SK-N-SH (cell line): Measurements from ENCODE around the gene VWF. TPM values are rescaled to one million over a fixed set of nuclear protein-coding genes. Genes with fewer than 3 reads are reported as not detected.

Experiments
- CTCF ChIA-PET: fragments of 300-600, 350-600 bp; formaldehyde crosslinking; extraction: SDS; loops from one replicate; lab custom pipeline; 2021; lab: Yijun Ruan, JAX
- POLR2A ChIA-PET: fragments of 350-600 bp; sonication (Branson Sonifier 250); formaldehyde crosslinking; extraction: SDS; loops from one replicate; lab custom pipeline; 2020; ENCODE audit warnings: antibody characterized with exemption, inconsistent platforms; lab: Yijun Ruan, JAX
- DNase-seq: peaks from one replicate; pipeline ENCODE4 v3.0.0; 2012
- H2AFZ ChIP-seq: fragments of 200-600 bp; sonication (generic); 2 replicates; pipeline ENCODE4 v1.8.1; 2016; ENCODE audit warnings: antibody characterized with exemption, mild to moderate bottlenecking, low read depth
- H3F3A ChIP-seq: fragments of 200-600 bp; sonication (generic); replicated peaks from 2 replicates; pipeline ENCODE3; 2016; ENCODE audit warnings: antibody characterized with exemption, mild to moderate bottlenecking; ENCODE audit not compliant: insufficient read depth
- H3K27ac ChIP-seq, 2 experiments: fragments of 200-500 bp in 1 of 2; fragments of 200-600 bp in 1 of 2; sonication (Bioruptor generic) in 1 of 2; sonication (generic), shearing (Covaris generic) in 1 of 2; 2 replicates each; pipeline versions ENCODE4 v1.5.1 to v1.6.1; 2014 to 2016; ENCODE audit warnings: low read depth in 2 of 2, inconsistent platforms in 1 of 2, low read length in 1 of 2, mild to moderate bottlenecking in 1 of 2, mixed read lengths in 1 of 2
- H3K27me3 ChIP-seq: fragments of 200-600 bp; sonication (generic), shearing (Covaris generic); 2 replicates; pipeline ENCODE4 v1.6.1; 2016; ENCODE audit warnings: mixed run types; ENCODE audit not compliant: insufficient read depth
- H3K36me3 ChIP-seq, 2 experiments: fragments of 200-500 bp in 1 of 2; fragments of 200-600 bp in 1 of 2; sonication (Bioruptor generic) in 1 of 2; sonication (generic) in 1 of 2; replicated peaks in 1 of 2; 2 replicates each; pipeline versions ENCODE3 to v1.5.1; 2014 to 2016; ENCODE audit warnings: low read length in 1 of 2, mild to moderate bottlenecking in 1 of 2; ENCODE audit not compliant: insufficient read depth in 2 of 2, control insufficient read depth in 1 of 2
- H3K4me1 ChIP-seq, 2 experiments: fragments of 200-500 bp in 1 of 2; fragments of 200-600 bp in 1 of 2; sonication (Bioruptor generic) in 1 of 2; sonication (generic), shearing (Covaris generic) in 1 of 2; 2 replicates each; pipeline versions ENCODE4 v1.5.1 to v1.6.1; 2014 to 2016; ENCODE audit warnings: low read depth in 1 of 2, low read length in 1 of 2, mixed run types in 1 of 2; ENCODE audit not compliant: insufficient read depth in 2 of 2, control insufficient read depth in 1 of 2
- H3K4me2 ChIP-seq: fragments of 200-600 bp; sonication (generic), shearing (Covaris generic); 2 replicates; pipeline ENCODE4 v1.6.1; 2017; ENCODE audit warnings: mixed run types
- H3K4me3 ChIP-seq, 2 experiments: fragments of 200-500 bp in 1 of 2; fragments of 200-600 bp in 1 of 2; sonication (Bioruptor generic) in 1 of 2; sonication (generic), shearing (Covaris generic) in 1 of 2; 2 replicates each; pipeline versions ENCODE4 v1.5.1 to v1.8.1; 2014 to 2016; ENCODE audit warnings: low read depth in 2 of 2, inconsistent platforms in 1 of 2, low read length in 1 of 2, mild to moderate bottlenecking in 1 of 2, mixed read lengths in 1 of 2, moderate library complexity in 1 of 2
- H3K79me2 ChIP-seq: fragments of 200-600 bp; sonication (generic); 2 replicates; pipeline ENCODE4 v1.8.1; 2017; ENCODE audit warnings: mild to moderate bottlenecking; ENCODE audit not compliant: insufficient read depth
- H3K9ac ChIP-seq: fragments of 200-600 bp; sonication (generic); 2 replicates; pipeline ENCODE4 v1.6.1; 2017; ENCODE audit warnings: mixed run types
- H3K9me2 ChIP-seq: fragments of 200-600 bp; sonication (generic); 2 replicates; pipeline ENCODE4 v1.6.1; 2017; ENCODE audit warnings: mixed run types
- H3K9me3 ChIP-seq: fragments of 200-600 bp; sonication (generic); 2 replicates; pipeline ENCODE4 v1.6.1; 2017; ENCODE audit warnings: mixed run types, mild to moderate bottlenecking, moderate library complexity
- H4K20me1 ChIP-seq: fragments of 200-600 bp; sonication (generic); 2 replicates; pipeline ENCODE4 v1.6.1; 2017; ENCODE audit warnings: mild to moderate bottlenecking, mixed run types; ENCODE audit not compliant: insufficient read depth
- CHD2 ChIP-seq: fragments of 150-350 bp; IDR thresholded peaks from 2 replicates; pipeline ENCODE4 v1.6.1; 2018; ENCODE audit warnings: low read length; ENCODE audit not compliant: partially characterized antibody
- ELF1 ChIP-seq: IDR thresholded peaks from 2 replicates; pipeline ENCODE4 v1.4.0; 2012
- EP300 ChIP-seq, 2 experiments: IDR thresholded peaks; 2 replicates each; pipeline versions ENCODE4 v1.4.0 to v1.6.1; 2012; ENCODE audit warnings: borderline replicate concordance in 1 of 2, low read depth in 1 of 2, low read length in 1 of 2
- FOSL2 ChIP-seq: IDR thresholded peaks from 2 replicates; pipeline ENCODE4 v1.4.0; 2012; ENCODE audit warnings: low read depth, mild to moderate bottlenecking, moderate library complexity, borderline replicate concordance
- FOXJ3 ChIP-seq: sonication (generic); formaldehyde crosslinking; IDR thresholded peaks from 2 replicates; pipeline ENCODE4 v1.5.1; 2020; ENCODE audit warnings: mild to moderate bottlenecking, missing genetic modification reagents
- GATA2 ChIP-seq: sonication (generic); formaldehyde crosslinking; IDR thresholded peaks from 2 replicates; pipeline ENCODE4 v1.5.0; 2020; ENCODE audit warnings: mild to moderate bottlenecking, missing genetic modification reagents
- JUND ChIP-seq: IDR thresholded peaks from 2 replicates; pipeline ENCODE4 v1.4.0; 2012
- MAX ChIP-seq: IDR thresholded peaks from 2 replicates; pipeline ENCODE4 v1.4.0; 2012; ENCODE audit warnings: low read depth
- MXI1 ChIP-seq: IDR thresholded peaks from 2 replicates; pipeline ENCODE4 v1.6.1; 2012; ENCODE audit warnings: mild to moderate bottlenecking, low read depth, low read length, improper control_type of control experiment
- NRF1 ChIP-seq: IDR thresholded peaks from 2 replicates; pipeline ENCODE4 v1.6.1; 2012; ENCODE audit warnings: low read depth, mild to moderate bottlenecking, low read length
- POLR2AphosphoS5 ChIP-seq: IDR thresholded peaks from 2 replicates; pipeline ENCODE4 v1.6.1; 2012; ENCODE audit warnings: low read depth, low read length
- REST ChIP-seq: IDR thresholded peaks from 2 replicates; pipeline ENCODE4 v1.6.1; 2012; ENCODE audit warnings: mild to moderate bottlenecking, low read depth, low read length, moderate library complexity
- RXRA ChIP-seq: IDR thresholded peaks from 2 replicates; pipeline ENCODE4 v1.4.0; 2012; ENCODE audit warnings: low read depth, mild to moderate bottlenecking, borderline replicate concordance
- SIN3A ChIP-seq: IDR thresholded peaks from 2 replicates; pipeline ENCODE4 v1.6.1; 2012; ENCODE audit warnings: low read depth, mild to moderate bottlenecking, low read length, moderate library complexity, borderline replicate concordance
- SMC3 ChIP-seq: IDR thresholded peaks from 2 replicates; pipeline ENCODE4 v1.6.1; 2012; ENCODE audit warnings: low read depth, low read length, improper control_type of control experiment
- TCF12 ChIP-seq: IDR thresholded peaks from 2 replicates; pipeline ENCODE4 v1.4.0; 2012
- TEAD4 ChIP-seq: IDR thresholded peaks from 2 replicates; pipeline ENCODE4 v1.4.0; 2012; ENCODE audit warnings: mild to moderate bottlenecking, borderline replicate concordance; ENCODE audit not compliant: insufficient read depth
- USF1 ChIP-seq: IDR thresholded peaks from 2 replicates; pipeline ENCODE4 v1.4.0; 2012; ENCODE audit warnings: low read depth, borderline replicate concordance
- USF2 ChIP-seq: fragments of 150-350 bp; IDR thresholded peaks from 2 replicates; pipeline ENCODE4 v1.6.1; 2017; ENCODE audit warnings: antibody characterized with exemption, low read length, low read depth, borderline replicate concordance
- YY1 ChIP-seq: IDR thresholded peaks from 2 replicates; pipeline ENCODE4 v1.4.0; 2012; ENCODE audit warnings: low read depth, mild to moderate bottlenecking
- WGBS: methylation state at CpG from one replicate; pipeline ENCODE4 v1.1.6; 2017; ENCODE audit warnings: low lambda C conversion rate; 5-methylcytosine and 5-hydroxymethylcytosine counted together
- polyA plus RNA-seq, 3 experiments: library from polyadenylated mRNA; depleted of rRNA; stranded (reverse); fragments of >200 nt; gene quantifications; 2 replicates each; pipeline ENCODE4 v1.2.3, GENCODE V29; 2012

The VWF gene
- polyA plus RNA-seq, 1 of the 3 experiments (the other 2 are of a cell fraction) = 0.12 TPM

GRCh38 chr12:5907807-5908206, 216.7 kb downstream of the VWF start:
- TF ChIP-seq FOSL2 (no peak), EP300 (IDR thresholded peaks at IDR 0.05; ENCODE audit: borderline replicate concordance in 1 of 2, low read depth in 1 of 2, low read length in 1 of 2) (no peak), REST (no peak), ELF1 (no peak), SIN3A (no peak), POLR2AphosphoS5 (no peak), MXI1 (no peak), FOXJ3 (no peak), GATA2 (no peak), YY1 (no peak), JUND (no peak), CHD2 (no peak)
- Histone ChIP-seq H3K4me3 (no peak overlapping the region), H4K20me1 (no peaks in the 10 kb centered on the region), H3K4me2 (no peak overlapping the region), H3F3A (no peaks in the 10 kb centered on the region), H3K9me2 (no peaks in the 10 kb centered on the region), H3K27me3 (peaks cover 34% of the 10 kb centered on the region; the same call in 1 of the 2 replicates), H3K4me1 (peaks cover 0 to 11% of the 10 kb centered on the region in 2 experiments; a peak in 1 of 4 replicates), H3K27ac (no peak overlapping the region), H3K9ac (no peak overlapping the region), H3K9me3 (no peaks in the 10 kb centered on the region), H3K79me2 (no peaks in the 10 kb centered on the region), H3K36me3 (no peaks in the 10 kb centered on the region), H2AFZ (no peak overlapping the region)
- no peak for DNase-seq
- WGBS = 18% methylated on average over 10 of the region's 10 CpGs
- CTCF ChIA-PET = no interaction called here
- POLR2A ChIA-PET = no interaction called here

- Histone ChIP-seq H3K27ac (no peak overlapping the region), H4K20me1 (no peaks in the 10 kb centered on the region), H3F3A (no peaks in the 10 kb centered on the region), H3K9me3 (no peaks in the 10 kb centered on the region), H3K4me2 (no peak overlapping the region), H3K9me2 (no peaks in the 10 kb centered on the region), H3K4me3 (no peak overlapping the region), H3K9ac (no peak overlapping the region), H3K27me3 (peaks cover 24% of the 10 kb centered on the region; the same call in 1 of the 2 replicates), H3K4me1 (no peaks in the 10 kb centered on the region; a peak in 1 of 4 replicates), H2AFZ (no peak overlapping the region), H3K79me2 (no peaks in the 10 kb centered on the region), H3K36me3 (no peaks in the 10 kb centered on the region)
- POLR2A ChIA-PET = no interaction called here
- DNase-seq = no peak
- TF ChIP-seq USF2 (no peak), REST (no peak), RXRA (no peak), TEAD4 (no peak), SMC3 (no peak), NRF1 (no peak), POLR2AphosphoS5 (no peak), MAX (no peak), FOSL2 (no peak), TCF12 (no peak), CHD2 (no peak), USF1 (no peak)
- CTCF ChIA-PET = no interaction called here
- WGBS = 13% methylated on average over 4 of the region's 4 CpGs
These were observed 218.7 kb downstream of the VWF start for GRCh38 chr12:5905757-5906156.
